Measurements from ENCODE around the gene FAU.
"Not testable (repeated sequence)": the region's sequence is repeated elsewhere in the genome, so short reads cannot be mapped to it uniquely, and the experiment has no call there.

Gene FAU

DNA sequence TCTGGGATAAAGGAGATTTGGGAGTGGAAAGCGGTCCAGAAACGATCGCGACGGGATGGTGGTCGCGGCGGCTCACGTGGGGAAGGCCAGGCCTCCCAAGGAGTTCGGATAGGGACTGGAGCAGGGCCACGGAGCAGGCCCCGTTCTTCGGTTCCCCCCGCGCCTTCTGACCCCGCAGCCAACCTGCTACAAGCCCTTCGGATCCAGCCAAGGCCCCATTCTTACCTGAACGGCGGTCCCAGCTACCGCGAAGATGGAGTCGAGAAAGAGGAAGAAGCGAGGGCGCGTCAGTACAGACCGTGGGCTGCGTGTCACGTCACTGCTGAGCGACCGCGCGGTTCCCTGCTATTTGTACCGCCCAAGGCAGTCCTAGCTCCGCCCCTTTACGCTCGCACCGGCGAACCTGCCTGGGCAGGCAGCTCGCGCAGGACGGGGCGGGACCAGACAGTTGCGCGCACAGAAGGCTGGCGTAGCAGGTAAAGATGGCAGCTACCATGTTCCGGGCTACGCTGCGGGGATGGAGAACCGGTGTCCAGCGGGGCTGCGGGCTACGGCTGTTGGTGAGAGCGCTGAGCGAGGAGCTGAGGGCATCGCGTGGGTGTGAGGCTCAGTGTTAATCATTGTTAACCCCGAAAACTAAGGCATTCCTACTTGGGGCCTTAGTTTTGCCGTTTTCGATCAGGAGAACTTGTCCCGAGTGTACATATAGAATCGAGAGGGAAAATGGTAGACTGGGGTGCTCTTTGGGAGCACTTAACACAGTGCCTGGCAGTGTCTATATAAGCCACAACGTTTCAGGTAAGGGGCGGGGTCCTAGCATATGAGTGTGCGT is at the start of gene FAU, which contains the start of gene MRPL49:
Gene FAU (minus strand): TSS at position 270 of the 832 bp plus-strand sequence. CDS start 321 bp downstream, outside the sequence.
Gene MRPL49 (plus strand): TSS at position 457 of the 832 bp plus-strand sequence. CDS start 26 bp downstream, at position 483.
- in situ Hi-C loops (cut with MboI; ENCODE audit: low sequenced_read_pairs): no loop called here

DNA sequence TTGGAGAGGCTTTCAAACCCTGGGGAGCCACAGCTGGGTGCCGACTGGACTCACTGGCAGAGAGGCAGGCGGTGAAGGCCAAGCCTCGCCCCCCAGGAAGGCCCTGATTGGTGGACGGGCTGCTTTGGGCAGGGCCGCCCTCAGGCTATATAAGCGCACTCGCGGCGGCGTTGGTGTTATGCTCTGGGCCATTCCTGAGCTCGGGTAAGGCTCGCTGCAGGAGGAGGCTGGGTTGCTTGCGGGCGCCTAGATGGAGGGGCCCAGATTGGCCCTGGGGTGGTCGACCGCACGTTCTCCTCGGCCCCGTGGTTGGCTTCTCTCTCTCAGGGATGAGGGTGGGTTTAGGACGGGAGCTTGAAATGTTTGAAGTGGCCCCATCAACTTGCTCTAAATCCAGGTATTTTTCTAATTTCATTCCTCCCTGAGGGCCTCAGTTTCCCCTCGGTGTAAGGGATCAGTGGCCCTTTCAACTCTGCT is 48.2 kb upstream of the FAU start, which contains the start of gene SPDYC:
Gene SPDYC (plus strand): TSS at position 176 of the 477 bp plus-strand sequence. CDS start 1,125 bp downstream, outside the sequence.
- in situ Hi-C loops (cut with MboI; ENCODE audit: low sequenced_read_pairs): no loop called here

DNA sequence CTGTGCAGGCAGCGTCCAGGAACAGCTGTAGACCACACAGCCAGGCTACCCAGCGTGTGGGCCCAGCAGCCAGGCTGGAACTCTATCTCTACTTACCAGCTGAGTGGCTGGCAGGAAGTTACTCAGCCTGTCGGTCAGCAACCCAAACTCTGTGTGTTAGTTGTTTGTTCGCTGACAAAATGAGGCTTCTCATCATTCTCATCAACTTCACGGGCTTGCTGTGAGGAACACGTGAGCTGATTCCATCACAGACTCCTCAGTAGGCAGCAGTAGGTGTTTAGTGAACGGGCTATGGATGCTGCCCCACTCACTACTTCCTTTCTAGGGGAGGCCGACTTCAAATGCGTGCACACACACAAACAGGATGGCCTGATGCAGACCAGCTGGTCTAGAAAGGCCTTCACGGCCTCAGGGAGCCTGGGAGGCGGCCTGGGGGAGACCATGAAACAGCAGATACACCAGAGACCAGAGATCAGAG is 47.3 kb upstream of the FAU start:
- in situ Hi-C loops (cut with MboI; ENCODE audit: low sequenced_read_pairs): no loop called here

DNA sequence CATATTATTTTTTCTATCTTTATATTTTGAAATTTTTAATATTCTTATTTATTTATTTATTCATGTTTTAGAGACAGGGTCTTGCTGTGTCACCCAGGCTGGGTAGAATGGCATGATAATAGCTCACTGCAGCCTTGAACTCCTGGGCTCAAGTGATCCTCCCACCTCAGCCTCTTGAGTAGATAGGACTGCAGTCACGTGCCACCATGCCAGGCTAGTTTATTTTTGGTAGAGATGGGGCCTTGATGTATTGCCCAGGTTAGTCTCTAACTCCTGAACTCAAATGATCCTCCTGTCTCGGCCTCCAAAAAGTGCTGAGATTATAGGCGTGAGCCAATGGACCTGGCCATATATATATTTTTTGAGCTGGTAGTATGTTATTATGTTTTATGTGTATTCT is 45.7 kb upstream of the FAU start:
- in situ Hi-C loops (cut with MboI; ENCODE audit: low sequenced_read_pairs): no loop called here

DNA sequence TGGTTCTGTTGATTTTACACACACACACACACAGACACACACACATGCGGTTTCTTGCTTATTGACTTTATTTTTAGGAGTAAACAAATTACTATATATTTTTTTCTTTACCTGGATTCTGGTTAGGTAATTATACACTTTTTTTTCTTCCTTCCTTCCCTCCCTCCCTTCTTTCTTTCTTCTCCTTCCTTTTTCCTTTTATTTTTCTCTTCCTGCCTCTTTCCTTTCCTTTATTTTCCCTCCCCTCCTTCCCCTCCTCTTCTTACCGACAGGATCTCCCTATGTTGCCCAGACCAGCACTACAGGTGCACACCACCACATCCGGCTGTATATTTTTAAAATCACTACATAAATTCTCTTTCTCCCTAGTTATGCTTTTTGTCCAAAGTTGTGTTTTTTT is 45.0 kb upstream of the FAU start:
- in situ Hi-C loops (cut with MboI; ENCODE audit: low sequenced_read_pairs): no loop called here

DNA sequence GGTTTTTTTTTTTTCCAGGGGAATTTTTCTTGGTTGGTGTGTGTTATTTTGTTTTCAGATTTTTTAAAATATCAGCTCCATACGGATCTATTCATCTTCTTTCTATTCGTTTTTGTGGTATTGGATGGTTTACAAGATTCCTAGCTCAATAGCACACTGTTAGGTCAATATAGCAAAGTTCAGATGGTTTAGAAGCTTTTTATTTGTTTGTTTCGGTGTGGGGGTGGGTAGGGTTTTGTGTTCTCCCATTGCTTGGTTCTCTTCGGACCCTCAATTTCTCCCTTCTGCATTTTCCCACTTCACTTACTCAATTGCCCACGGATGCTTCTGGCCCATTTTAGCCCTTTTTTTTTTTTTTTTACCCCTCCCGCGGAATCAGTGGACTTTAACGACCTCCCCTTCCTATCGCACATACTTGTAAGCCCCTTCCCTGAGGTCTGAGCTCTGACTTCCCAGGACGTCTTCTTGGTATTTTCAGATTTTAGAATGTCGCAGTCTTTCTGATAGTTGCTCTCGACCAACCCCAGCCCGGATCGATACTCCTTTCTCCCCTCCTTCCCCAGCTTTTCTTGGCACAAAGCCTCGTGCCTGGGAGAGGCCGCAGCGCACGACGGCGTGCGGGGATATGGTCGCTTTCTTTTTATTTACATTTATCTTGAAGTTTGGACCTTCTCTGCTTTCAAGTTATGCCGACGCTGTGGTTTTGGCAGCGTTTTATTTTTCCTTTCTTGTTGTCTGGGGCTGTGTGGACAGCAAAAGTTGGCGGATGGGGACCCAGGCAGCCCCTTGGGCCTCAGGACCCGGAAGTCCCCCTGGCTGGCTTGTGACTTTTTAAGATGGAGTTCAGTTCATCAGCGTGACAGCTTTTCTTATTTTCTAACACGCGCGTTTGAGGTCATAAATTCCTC is 43.7 kb upstream of the FAU start:
- in situ Hi-C loops (cut with MboI; ENCODE audit: low sequenced_read_pairs): no loop called here

DNA sequence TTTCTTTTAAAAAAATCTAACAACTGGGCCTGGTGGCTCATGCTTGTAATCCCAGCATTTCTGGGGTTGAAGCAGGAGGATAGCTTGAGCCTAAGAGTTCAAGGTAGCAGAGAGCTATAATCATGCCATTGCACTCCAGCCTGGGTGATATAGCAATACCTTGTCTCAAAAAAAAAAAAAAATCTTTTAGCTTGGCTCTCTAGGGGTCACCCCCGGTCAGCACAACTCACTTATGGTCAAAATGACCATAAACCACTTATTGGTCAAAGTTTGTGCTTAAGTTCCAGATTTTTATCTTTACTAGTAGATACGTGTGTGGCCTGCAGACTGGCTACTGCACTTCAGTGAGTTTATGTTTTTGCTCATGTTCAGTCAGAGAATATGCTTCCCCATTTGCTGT is 41.8 kb upstream of the FAU start:
- in situ Hi-C loops (cut with MboI; ENCODE audit: low sequenced_read_pairs): no loop called here

DNA sequence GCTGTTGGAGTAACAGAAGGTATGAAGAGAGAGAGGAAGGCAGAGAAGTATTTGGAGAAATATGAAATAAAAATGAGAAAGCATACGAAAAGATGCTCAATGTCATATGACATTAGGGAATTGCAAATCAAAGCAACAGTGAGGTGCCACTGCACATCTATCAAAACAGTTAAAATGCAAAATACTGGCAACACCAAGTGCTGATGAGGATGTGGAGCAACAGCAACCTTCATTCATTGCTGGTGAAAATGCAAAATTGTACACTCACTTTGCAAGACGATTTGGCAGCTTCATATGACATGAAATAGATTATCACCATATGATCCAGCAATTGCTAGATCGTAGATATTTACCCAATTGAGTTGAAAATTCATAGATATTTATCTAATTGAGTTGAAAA is 38.7 kb upstream of the FAU start:
- in situ Hi-C loops (cut with MboI; ENCODE audit: low sequenced_read_pairs): no loop called here

DNA sequence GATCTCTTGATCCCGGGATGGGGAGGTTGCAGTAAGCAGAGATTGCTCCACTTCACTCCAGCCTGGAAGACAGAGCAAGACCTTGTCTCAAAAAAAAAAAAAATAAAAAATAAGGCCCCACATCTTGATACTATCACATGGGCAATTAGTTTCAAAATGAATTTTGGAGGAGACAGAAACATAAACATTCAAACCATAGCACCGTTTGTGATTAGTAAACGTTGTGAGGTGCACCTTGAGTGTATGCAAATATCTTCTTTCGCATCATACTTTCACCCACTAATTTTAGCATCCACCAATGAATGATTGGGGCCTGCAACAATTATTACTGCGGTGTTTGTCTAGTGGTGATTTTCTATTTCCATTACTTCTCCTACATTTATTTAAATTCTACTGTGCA is 37.1 kb upstream of the FAU start:
- in situ Hi-C loops (cut with MboI; ENCODE audit: low sequenced_read_pairs): no loop called here

DNA sequence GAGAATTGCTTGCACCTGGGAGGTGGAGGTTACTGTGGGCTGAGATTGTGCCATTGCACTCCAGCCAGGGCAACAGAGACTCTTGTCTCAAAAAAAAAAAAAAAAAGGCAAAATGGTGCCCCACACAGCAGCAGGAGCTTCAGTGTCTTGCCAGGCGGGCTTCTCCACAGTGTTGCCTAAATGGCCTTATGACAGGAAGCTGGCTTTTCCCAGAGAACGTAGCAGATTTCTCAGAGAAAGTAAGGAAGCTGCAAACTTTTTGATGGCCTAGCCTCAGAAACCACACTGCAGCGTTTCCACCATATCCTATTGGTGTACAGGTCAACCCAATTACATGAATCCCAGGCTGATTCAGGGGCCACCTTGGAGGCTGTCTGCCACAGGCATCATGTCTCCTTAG is 35.4 kb upstream of the FAU start:
- in situ Hi-C loops (cut with MboI; ENCODE audit: low sequenced_read_pairs): no loop called here

DNA sequence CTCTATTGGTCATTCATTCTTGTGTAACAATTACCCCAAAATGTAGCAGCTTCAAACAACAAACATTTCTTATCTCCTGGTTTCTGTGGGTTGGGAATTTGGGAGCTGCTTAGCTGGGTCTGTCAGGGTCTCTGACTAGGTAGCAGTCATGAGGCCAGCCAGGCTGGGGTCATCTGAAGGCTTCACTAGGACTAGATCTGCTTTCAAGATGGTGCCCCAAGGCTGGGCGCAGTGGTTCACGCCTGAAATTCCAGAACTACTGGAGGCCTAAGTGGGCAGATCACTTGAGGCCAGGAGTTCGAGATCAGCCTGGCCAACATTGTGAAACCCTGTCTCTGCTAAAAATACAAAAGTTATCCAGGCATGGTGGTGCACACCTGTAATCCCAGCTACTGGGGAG is 35.0 kb upstream of the FAU start:
- in situ Hi-C loops (cut with MboI; ENCODE audit: low sequenced_read_pairs): no loop called here

DNA sequence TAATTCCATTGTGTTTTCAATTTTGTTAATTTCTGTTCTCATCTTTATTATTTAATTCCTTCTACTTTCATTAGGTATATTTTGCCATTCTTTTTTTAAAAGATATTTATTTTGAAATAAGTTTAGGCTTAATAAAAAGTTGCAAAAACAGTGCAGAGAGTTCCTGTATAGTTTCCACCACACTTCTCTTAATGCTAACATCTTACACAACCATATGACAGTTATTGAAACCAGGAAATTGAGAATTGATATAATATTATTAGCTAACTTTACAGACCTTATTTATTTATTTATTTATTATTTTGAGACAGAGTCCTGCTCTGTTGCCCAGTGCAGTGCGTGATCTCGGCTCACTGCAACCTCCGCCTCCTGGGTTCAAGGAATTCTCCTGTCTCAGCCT is 34.3 kb upstream of the FAU start:
- in situ Hi-C loops (cut with MboI; ENCODE audit: low sequenced_read_pairs): no loop called here

DNA sequence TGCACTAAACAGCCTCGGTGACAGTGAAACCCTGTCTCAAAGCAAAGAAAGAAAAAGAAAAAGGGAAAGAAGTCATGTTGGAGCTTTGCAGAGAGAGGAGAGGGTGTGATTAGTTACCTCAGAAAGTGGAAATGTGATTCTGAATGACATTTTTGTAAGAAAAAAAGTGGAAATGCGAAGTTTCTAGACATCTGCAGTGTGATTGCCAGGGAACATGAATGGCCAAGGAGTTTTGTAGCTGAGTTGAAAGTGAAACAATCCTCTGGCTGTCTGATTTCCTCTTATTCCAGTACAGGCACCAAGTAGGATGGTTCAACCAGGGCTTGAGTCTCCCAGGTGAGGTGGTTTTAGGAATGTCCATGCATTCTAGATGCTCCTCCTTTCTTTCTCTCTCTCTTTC is 30.2 kb upstream of the FAU start:
- in situ Hi-C loops (cut with MboI; ENCODE audit: low sequenced_read_pairs): no loop called here

DNA sequence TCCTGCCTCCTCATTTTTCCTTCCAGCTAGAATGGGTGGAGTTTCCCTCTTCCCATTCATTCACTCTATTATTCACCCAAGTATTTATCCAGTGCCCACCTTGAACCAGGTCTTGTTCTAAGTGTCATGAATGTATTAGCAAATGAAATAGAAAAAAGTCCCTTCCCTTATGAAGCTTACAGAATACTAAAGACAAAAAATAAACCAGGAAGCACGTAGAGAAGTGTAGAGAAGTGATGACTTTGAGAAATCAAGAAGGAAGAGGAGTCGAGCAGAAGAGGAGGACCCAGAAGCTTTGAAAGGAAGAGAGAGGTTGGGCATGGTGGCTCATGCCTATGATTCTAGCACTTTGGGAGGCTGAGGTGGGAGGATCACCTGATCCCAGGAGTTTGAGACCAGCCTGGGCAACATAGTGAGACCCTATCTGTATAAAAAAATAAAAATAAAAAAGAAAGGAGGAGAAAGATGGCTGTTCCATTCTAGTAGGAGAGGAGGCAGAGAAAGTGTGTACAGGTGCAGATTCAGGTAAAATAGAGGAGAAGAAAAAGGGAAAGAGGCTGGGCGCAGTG is 29.5 kb upstream of the FAU start:
- in situ Hi-C loops (cut with MboI; ENCODE audit: low sequenced_read_pairs): no loop called here

DNA sequence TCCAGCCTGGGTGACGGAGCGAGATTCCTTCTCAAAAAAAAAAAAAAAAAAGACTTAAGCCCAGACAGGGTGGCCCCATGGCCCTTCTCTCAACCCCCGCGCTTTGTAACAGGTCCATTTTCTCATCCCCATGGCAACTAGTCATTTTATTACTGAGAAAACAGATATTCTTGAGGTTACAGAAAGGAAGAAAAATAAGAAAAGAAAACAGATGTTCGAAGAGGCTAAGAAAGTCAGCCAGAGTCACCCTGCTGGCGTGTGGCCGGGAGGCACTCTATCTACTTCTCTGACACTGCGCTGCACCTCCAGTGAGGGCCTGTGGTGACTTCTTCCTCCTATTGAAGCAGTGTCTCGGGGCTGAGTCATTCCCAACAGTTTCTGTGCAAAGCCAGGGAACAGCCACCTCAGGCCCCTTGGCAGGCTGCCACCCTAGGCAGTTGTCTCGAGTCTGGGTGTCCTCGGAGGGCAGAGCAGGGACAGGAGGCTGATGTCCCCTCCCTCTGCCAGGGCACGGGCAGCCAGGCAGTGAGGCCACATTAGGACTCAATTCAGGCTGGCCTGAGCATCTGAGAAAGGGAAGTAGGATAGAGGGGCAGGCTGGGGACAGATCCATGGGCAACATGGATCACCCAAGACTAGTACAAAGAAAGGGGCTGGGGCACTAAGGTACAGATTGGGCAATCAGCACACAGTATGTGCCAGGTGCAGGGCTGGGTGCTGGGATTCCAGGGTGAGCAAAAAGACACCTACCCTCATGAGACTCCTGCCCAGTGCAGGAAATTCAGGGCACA is 28.8 kb upstream of the FAU start:
- in situ Hi-C loops (cut with MboI; ENCODE audit: low sequenced_read_pairs): no loop called here

DNA sequence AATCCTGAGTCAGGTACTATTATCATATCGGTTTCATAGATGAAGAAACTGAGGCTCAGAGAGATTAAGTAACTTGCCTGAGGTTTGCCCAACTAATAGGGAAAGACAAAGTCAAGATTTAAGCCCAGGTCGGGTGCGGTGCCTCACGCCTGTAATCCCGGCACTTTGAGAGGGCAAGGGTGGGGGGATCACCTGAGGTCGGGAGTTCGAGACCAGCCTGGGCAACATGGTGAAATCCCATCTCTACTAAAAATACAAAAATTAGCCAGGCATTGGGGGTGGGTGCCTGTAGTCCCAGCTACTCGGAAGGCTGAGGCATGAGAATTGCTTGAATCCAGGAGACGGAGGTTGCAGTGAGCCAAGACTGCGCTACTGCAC is 28.2 kb upstream of the FAU start:
- in situ Hi-C loops (cut with MboI; ENCODE audit: low sequenced_read_pairs): not testable (repeated sequence)

DNA sequence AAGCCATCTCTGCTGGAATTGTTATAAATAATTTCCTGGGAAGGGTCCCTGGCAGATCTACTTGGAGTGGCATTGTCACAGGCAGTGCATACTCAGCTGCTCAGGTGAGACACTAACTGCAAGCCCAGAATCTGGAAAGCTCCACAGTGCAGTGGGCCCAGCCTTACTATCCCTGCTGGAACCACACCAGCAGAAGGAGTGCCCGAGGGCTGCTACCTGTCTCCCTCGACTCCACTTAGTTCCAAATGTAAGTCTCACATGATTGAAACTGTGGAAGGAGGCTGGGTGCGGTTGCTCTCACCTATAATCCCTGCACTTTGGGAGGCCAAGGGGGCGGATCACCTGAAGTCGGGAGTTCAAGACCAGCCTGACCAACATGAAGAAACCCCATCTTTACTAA is 26.7 kb upstream of the FAU start:
- in situ Hi-C loops (cut with MboI; ENCODE audit: low sequenced_read_pairs): no loop called here

DNA sequence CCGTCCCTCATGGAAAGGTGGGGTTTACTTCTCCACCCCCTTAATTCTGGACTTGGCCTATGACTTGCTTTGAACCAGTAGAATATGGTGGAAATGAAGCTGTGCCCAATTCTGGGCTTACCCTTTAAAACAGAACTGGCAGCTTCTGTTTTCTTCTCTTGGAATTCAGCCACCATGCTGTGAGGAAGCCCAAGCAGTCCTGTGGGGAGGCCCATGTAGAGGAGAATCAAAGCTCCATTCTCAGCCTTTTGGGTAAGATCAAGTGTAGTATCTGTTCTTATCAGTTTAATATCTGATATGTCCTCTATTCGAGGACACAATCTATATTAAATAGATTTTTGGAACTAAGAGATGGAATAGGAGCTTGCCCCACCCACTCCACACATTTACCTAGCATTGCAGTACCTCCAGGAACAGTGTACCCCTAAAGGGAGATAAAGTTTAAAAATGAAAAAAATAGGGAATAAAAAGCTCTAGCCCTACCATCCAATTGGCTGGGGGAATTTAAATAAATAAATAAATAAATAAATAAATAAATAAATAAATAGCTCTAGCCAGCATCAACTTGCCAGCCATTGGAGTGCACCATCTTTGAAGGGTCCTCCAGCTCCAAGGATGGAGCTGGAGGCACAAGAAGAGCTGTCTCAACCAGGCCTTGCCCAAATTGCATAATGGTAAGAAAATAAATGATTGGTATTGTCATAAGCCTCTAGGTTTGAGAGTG is 25.6 kb upstream of the FAU start:
- in situ Hi-C loops (cut with MboI; ENCODE audit: low sequenced_read_pairs): no loop called here

DNA sequence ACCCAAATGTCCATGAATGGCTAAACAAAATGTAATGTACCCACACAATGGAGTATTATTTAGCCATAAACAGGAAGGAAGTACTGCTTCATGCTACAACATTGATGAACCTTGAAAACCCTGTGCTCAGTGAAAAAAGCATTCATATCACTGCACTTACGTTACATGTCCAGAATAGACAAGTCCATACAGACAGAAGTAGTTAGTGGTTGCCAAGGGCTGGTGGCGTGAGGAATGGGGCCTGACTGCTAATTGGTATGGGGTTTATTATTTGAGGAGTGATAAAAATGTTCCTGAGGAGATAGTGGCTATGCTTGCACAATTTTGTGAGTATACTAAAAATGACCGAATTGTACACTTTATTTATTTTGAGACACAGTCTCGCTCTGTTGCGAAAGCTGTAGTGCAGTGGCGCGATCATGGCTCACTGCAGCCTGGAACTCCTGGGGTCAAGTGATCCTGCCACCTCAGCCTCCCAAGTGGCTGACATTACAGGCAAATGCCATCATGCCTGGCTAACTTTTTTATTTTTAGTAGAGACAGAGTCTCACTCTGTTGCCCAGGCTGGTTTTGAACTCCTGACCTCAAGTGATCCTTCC is 20.1 kb upstream of the FAU start:
- in situ Hi-C loops (cut with MboI; ENCODE audit: low sequenced_read_pairs): no loop called here
